ENCODE data around the gene CDH13.

Gene CDH13

GRCh38 chr16:83615141-83615952 is 988.6 kb downstream of the CDH13 start:
- DNase-seq (ENCODE audit: low read depth in 2 of 2), result no peak

- no peak for DNase-seq (ENCODE audit: low read depth in 2 of 2)
These were observed 989.2 kb downstream of the CDH13 start for GRCh38 chr16:83615953-83616350.

- DNase-seq (ENCODE audit: low read depth in 2 of 2), result no peak
These were observed 992.8 kb downstream of the CDH13 start for GRCh38 chr16:83619381-83620150.

GRCh38 chr16:83622010-83622409 is 995.2 kb downstream of the CDH13 start:
- no peak for DNase-seq (ENCODE audit: low read depth in 2 of 2)

- DNase-seq (ENCODE audit: low read depth in 2 of 2), result no peak
These were observed 996.4 kb downstream of the CDH13 start for GRCh38 chr16:83623091-83623730.

- no peak for DNase-seq (ENCODE audit: low read depth in 2 of 2)
These were observed 997.1 kb downstream of the CDH13 start for GRCh38 chr16:83623892-83624291.

GRCh38 chr16:83624429-83625120 is 997.8 kb downstream of the CDH13 start:
- no peak for DNase-seq (ENCODE audit: low read depth in 2 of 2)

- no peak for DNase-seq (ENCODE audit: low read depth in 2 of 2)
These were observed 999.4 kb downstream of the CDH13 start for GRCh38 chr16:83626204-83626603.

GRCh38 chr16:83626676-83627075 is 999.9 kb downstream of the CDH13 start:
- DNase-seq (ENCODE audit: low read depth in 2 of 2), result no peak

- no peak for DNase-seq (ENCODE audit: low read depth in 2 of 2)
These were observed 1001.2 kb downstream of the CDH13 start for GRCh38 chr16:83627996-83628395.

- DNase-seq (ENCODE audit: low read depth in 2 of 2), result no peak
These were observed 1002.7 kb downstream of the CDH13 start for GRCh38 chr16:83629426-83629825.

GRCh38 chr16:83629836-83630235 is 1003.1 kb downstream of the CDH13 start:
- no peak for DNase-seq (ENCODE audit: low read depth in 2 of 2)

- no peak for DNase-seq (ENCODE audit: low read depth in 2 of 2)
These were observed 1004.2 kb downstream of the CDH13 start for GRCh38 chr16:83630979-83631378.

- DNase-seq (ENCODE audit: low read depth in 2 of 2), result no peak
These were observed 1006.5 kb downstream of the CDH13 start for GRCh38 chr16:83633286-83633685.

GRCh38 chr16:83648347-83648746 is 1021.6 kb downstream of the CDH13 start:
- no peak for DNase-seq (ENCODE audit: low read depth in 2 of 2)

GRCh38 chr16:83651871-83652270 is 1025.1 kb downstream of the CDH13 start:
- no peak for DNase-seq (ENCODE audit: low read depth in 2 of 2)

GRCh38 chr16:83652943-83653342 is 1026.2 kb downstream of the CDH13 start:
- DNase-seq (ENCODE audit: low read depth in 2 of 2), result no peak

- no peak for DNase-seq (ENCODE audit: low read depth in 2 of 2)
These were observed 1027.0 kb downstream of the CDH13 start for GRCh38 chr16:83653785-83654184.

GRCh38 chr16:83660282-83660681 is 1033.5 kb downstream of the CDH13 start:
- DNase-seq (ENCODE audit: low read depth in 2 of 2), result no peak

GRCh38 chr16:83661656-83662055 is 1034.9 kb downstream of the CDH13 start:
- DNase-seq (ENCODE audit: low read depth in 2 of 2), result no peak

GRCh38 chr16:83666449-83666848 is 1039.7 kb downstream of the CDH13 start:
- no peak for DNase-seq (ENCODE audit: low read depth in 2 of 2)

- no peak for DNase-seq (ENCODE audit: low read depth in 2 of 2)
These were observed 1042.7 kb downstream of the CDH13 start for GRCh38 chr16:83669456-83669855.
